Progenitor cell of endocrine pancreas (in vitro differentiated cells): ENCODE measurements around the gene UBAC2. TPM values are rescaled to one million over a fixed set of nuclear protein-coding genes. Genes with fewer than 3 reads are reported as not detected.

Experiments
- DNase-seq: peaks from one replicate; pipeline ENCODE4 v3.0.0; 2021; ENCODE audit warnings: low spot score; ENCODE audit not compliant: unreplicated experiment
- H3K27ac Mint-ChIP-seq: 2 replicates; pipeline ENCODE4 v1.8.0; 2021; ENCODE audit warnings: mild to moderate bottlenecking, moderate library complexity, mixed read lengths
- H3K27me3 Mint-ChIP-seq: 2 replicates; pipeline ENCODE4 v1.8.0; 2021; ENCODE audit warnings: mixed read lengths
- H3K36me3 Mint-ChIP-seq: 2 replicates; pipeline ENCODE4 v1.8.0; 2022; ENCODE audit warnings: mixed read lengths; ENCODE audit not compliant: insufficient read depth
- H3K4me1 Mint-ChIP-seq: 2 replicates; pipeline ENCODE4 v1.8.0; 2021; ENCODE audit warnings: low read depth, mixed read lengths
- H3K4me3 Mint-ChIP-seq: 2 replicates; pipeline ENCODE4 v1.8.0; 2021; ENCODE audit warnings: low read depth, mild to moderate bottlenecking, moderate library complexity, mixed read lengths
- H3K9me3 Mint-ChIP-seq: 2 replicates; pipeline ENCODE4 v1.8.0; 2021; ENCODE audit warnings: low read depth, mixed read lengths
- CTCF ChIP-seq: fragments of 200-600 bp; sonication (generic); IDR thresholded peaks from one replicate; pipeline ENCODE4 v1.5.0; 2021; ENCODE audit warnings: antibody characterized with exemption, mild to moderate bottlenecking; ENCODE audit not compliant: unreplicated experiment
- total RNA-seq: library from RNA; stranded (reverse); gene quantifications from 2 replicates; pipeline ENCODE4 v1.2.1, GENCODE V29; 2021

UBAC2 gene
- total RNA-seq, 1 donor from 2014 or later: 60.6 TPM

GRCh38 chr13:99294958-99295357 is 94.3 kb downstream of the UBAC2 start:
- no peak overlapping the region for H3K4me3 Mint-ChIP-seq
- H3K9me3 Mint-ChIP-seq: no peaks in the 10 kb centered on the region
- no peak for DNase-seq

GRCh38 chr13:99295488-99296252 is 95.0 kb downstream of the UBAC2 start:
- no peak for TF ChIP-seq CTCF
- no peaks in the 10 kb centered on the region for H3K27me3 Mint-ChIP-seq
- H3K36me3 Mint-ChIP-seq: peaks cover 1% of the 10 kb centered on the region
- no peak for DNase-seq
- H3K27ac Mint-ChIP-seq: no peak overlapping the region
- no peak overlapping the region for H3K4me3 Mint-ChIP-seq
- H3K9me3 Mint-ChIP-seq: no peaks in the 10 kb centered on the region
- H3K4me1 Mint-ChIP-seq: no peaks in the 10 kb centered on the region

More at GRCh38 chr13:99294958-99295357, 94.3 kb downstream of the UBAC2 start:
- H3K4me1 Mint-ChIP-seq: no peaks in the 10 kb centered on the region
- peaks cover 1% of the 10 kb centered on the region for H3K36me3 Mint-ChIP-seq
- H3K27ac Mint-ChIP-seq: no peak overlapping the region
- no peaks in the 10 kb centered on the region for H3K27me3 Mint-ChIP-seq
- no peak for TF ChIP-seq CTCF

GRCh38 chr13:99296398-99296797 is 95.7 kb downstream of the UBAC2 start:
- no peak for TF ChIP-seq CTCF
- no peaks in the 10 kb centered on the region for H3K9me3 Mint-ChIP-seq
- H3K27me3 Mint-ChIP-seq: no peaks in the 10 kb centered on the region
- no peak for DNase-seq
- no peaks in the 10 kb centered on the region for H3K4me1 Mint-ChIP-seq
- H3K36me3 Mint-ChIP-seq: no peaks in the 10 kb centered on the region
- H3K4me3 Mint-ChIP-seq: no peak overlapping the region
- H3K27ac Mint-ChIP-seq: no peak overlapping the region

GRCh38 chr13:99297331-99297730 is 96.7 kb downstream of the UBAC2 start:
- peaks cover 4% of the 10 kb centered on the region for H3K4me1 Mint-ChIP-seq
- no peak for TF ChIP-seq CTCF
- no peak overlapping the region for H3K27ac Mint-ChIP-seq
- DNase-seq: no peak
- H3K27me3 Mint-ChIP-seq: no peaks in the 10 kb centered on the region
- H3K4me3 Mint-ChIP-seq: no peak overlapping the region
- H3K36me3 Mint-ChIP-seq: no peaks in the 10 kb centered on the region
- no peaks in the 10 kb centered on the region for H3K9me3 Mint-ChIP-seq

GRCh38 chr13:99298056-99298455 is 97.4 kb downstream of the UBAC2 start:
- no peaks in the 10 kb centered on the region for H3K9me3 Mint-ChIP-seq
- no peaks in the 10 kb centered on the region for H3K36me3 Mint-ChIP-seq
- H3K27ac Mint-ChIP-seq: no peak overlapping the region
- H3K27me3 Mint-ChIP-seq: no peaks in the 10 kb centered on the region
- peaks cover 6% of the 10 kb centered on the region for H3K4me1 Mint-ChIP-seq
- no peak for DNase-seq
- TF ChIP-seq CTCF: no peak
- no peak overlapping the region for H3K4me3 Mint-ChIP-seq
